Astrocyte of the cerebellum (primary cell): ENCODE results near the gene PCDH19.

Experiments used
- DNase-seq: peaks from one replicate; pipeline ENCODE4 v3.0.0-alpha.2; 2011; ENCODE audit warnings: low read depth
- H3K4me3 ChIP-seq: 2 replicates; pipeline ENCODE4 v1.5.1; 2011; ENCODE audit warnings: mild to moderate bottlenecking, low read depth, low read length, moderate library complexity
- in situ Hi-C: cut with HindIII; loops from 2 replicates; pipeline ENCODE4 v1.10.0; 2017; ENCODE audit warnings: low sequenced_read_pairs
- TF ChIP-seq, protein P1 (sequence below): IDR thresholded peaks from 2 replicates; pipeline ENCODE4 v1.5.1; 2012; ENCODE audit warnings: low read length, low read depth, moderate library complexity, mild to moderate bottlenecking; ENCODE audit errors: missing control alignments

PCDH19 gene

GRCh38 chrX:100350704-100351489 is 59.2 kb downstream of the PCDH19 start:
- H3K4me3 ChIP-seq = no peak overlapping the region
- in situ Hi-C loops = no loop called here
- TF ChIP-seq, protein P1, sequence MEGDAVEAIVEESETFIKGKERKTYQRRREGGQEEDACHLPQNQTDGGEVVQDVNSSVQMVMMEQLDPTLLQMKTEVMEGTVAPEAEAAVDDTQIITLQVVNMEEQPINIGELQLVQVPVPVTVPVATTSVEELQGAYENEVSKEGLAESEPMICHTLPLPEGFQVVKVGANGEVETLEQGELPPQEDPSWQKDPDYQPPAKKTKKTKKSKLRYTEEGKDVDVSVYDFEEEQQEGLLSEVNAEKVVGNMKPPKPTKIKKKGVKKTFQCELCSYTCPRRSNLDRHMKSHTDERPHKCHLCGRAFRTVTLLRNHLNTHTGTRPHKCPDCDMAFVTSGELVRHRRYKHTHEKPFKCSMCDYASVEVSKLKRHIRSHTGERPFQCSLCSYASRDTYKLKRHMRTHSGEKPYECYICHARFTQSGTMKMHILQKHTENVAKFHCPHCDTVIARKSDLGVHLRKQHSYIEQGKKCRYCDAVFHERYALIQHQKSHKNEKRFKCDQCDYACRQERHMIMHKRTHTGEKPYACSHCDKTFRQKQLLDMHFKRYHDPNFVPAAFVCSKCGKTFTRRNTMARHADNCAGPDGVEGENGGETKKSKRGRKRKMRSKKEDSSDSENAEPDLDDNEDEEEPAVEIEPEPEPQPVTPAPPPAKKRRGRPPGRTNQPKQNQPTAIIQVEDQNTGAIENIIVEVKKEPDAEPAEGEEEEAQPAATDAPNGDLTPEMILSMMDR = no peak
- DNase-seq = no peak

DNA sequence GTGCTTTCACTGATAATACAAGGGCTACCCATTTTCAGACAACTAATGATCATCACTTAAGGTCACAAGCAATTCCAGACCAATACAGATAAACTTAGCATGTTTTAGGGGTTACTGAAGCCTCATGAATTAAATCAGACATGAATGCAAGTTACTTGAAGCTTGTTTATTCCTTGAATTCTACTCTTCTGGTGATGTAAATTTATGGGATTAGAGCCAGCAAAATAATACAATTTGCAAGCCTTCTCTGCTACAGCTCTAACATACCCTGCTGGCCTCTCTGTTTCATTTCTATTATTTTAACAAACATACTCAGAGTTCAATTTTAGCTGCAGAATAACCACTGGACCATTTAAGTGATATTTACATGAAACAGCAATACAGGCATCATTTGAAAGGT is 60.7 kb downstream of the PCDH19 start:
- TF ChIP-seq, protein P1 = no peak
- in situ Hi-C loops = no loop called here
- H3K4me3 ChIP-seq = no peak overlapping the region

DNA sequence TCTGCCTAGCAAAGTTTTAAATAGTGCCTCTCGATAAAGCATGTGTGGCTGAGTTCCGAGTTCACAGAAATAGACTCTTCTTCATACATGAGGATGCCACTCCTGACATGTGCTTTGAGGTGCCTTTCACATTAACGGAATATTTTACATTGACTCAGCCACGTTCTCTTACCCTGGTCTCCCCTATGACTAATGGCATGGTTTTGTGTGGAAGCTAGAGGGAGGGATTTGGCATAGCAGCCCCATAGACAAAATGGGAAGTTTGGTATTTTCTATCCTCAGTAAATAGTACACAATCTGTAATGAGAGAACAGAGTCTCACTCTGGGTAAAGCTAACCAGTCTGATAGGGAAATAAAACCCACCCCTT is 68.9 kb downstream of the PCDH19 start:
- TF ChIP-seq, protein P1 = no peak

More for the DNA sequence above, 60.7 kb downstream of the PCDH19 start:
- no peak for DNase-seq

DNA sequence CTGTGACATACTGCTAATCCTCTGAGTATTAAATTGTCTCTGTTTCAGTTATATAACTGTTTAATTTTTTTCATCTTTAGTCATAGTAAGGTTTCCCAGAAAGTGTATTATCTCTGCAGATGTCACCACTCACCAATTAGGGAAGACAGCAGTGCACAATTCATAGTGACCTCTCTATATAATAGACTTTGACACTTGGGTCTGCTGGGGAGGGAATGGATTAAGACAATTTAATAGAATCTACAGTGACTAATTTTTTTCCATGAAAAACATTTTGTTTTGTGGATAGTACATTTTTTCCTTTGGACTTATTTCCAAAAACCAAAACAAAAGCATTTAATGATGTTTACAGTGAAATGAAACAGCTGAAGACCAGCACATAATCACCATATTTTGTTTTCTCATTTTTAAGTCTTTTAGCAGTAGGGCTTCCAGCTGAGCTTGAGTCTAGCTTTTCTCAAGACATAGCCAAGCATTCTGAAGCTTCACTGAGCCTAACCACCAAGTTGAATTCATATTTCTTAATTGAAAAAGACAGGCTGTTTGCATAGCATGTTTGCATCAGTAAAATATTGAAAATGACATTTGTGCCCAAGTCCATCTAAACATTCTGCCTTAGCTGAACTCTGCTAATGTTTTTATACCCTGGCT is 69.5 kb downstream of the PCDH19 start:
- no peak for DNase-seq
- H3K4me3 ChIP-seq = no peak overlapping the region
- TF ChIP-seq, protein P1 = no peak
- in situ Hi-C loops = no loop called here

More for the DNA sequence above, 68.9 kb downstream of the PCDH19 start:
- in situ Hi-C loops = no loop called here
- H3K4me3 ChIP-seq = no peak overlapping the region
- DNase-seq = no peak

DNA sequence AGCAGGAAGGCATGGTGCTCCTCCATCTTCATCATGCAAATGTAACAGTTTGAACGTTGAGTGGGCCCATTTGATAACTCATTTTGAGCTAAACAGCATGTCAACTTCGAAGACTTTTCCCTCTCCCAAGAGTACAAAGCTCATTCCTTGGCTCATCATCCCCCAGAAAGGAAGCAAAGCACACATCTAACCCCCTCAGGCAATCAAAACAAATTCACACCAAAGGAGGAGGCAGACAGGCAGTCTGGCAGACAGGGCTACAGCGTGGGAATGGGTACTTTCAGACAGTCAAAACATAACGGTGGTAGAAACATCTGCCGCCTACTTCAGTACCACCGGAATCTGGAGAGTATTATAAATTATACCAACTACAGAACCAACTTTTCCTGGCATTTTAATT is 81.7 kb downstream of the PCDH19 start:
- in situ Hi-C loops = no loop called here
- no peak overlapping the region for H3K4me3 ChIP-seq
- TF ChIP-seq, protein P1 = no peak
- no peak for DNase-seq

DNA sequence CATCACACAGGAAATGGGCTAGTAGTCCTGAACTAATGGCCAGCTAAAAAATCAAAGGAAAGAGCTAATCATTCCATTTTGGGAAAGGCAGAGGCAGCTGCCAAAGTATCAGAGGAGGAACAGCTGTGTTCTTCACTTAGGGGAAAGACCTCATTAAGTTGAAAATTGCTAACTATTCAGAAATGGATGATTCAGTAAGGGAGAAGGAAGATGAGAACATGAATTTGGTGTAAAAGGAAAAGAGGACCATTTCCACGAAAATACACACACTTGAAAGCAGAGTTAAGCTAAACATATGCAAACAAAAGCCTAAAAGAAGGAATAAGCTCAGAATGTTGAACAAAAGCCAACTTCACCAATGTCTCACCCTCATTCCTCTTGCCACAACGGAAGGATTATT is 90.4 kb downstream of the PCDH19 start:
- in situ Hi-C loops = no loop called here
- TF ChIP-seq, protein P1 = no peak
- DNase-seq = no peak
- H3K4me3 ChIP-seq = no peak overlapping the region
